ENCODE measurements around the gene CPM.

The CPM gene

GRCh38 chr12:68932128-68932960 lies 627 bp downstream of the CPM start:
- H3K4me2 ChIP-seq (ENCODE audit: low read depth, low read length, poor library complexity, severe bottlenecking): no peak overlapping the region
- H3K79me2 ChIP-seq (ENCODE audit: insufficient read depth, low read length): no peaks in the 10 kb centered on the region
- H4K20me1 ChIP-seq (ENCODE audit: insufficient read depth, low read length, poor library complexity, severe bottlenecking): no peaks in the 10 kb centered on the region
- H3K36me3 ChIP-seq (ENCODE audit: insufficient read depth, low read length): no peaks in the 10 kb centered on the region
- H3K9me2 ChIP-seq (replicated peaks; ENCODE audit: low read depth, low read length): no peaks in the 10 kb centered on the region
- no peaks in the 10 kb centered on the region for H3K9me3 ChIP-seq (ENCODE audit: insufficient read depth, low read depth, low read length)
- H3K4me1 ChIP-seq (ENCODE audit: insufficient read depth, low read length, poor library complexity, severe bottlenecking): no peaks in the 10 kb centered on the region
- no peaks in the 10 kb centered on the region for H3F3A ChIP-seq (ENCODE audit: low read depth)
- no peak for TF ChIP-seq CTCF (conservative IDR thresholded peaks at IDR 0.05; ENCODE audit: low read length)
- TF ChIP-seq EZH2phosphoT487 (IDR thresholded peaks at IDR 0.05; ENCODE audit: borderline replicate concordance): no peak
- no peaks in the 10 kb centered on the region for H3K27me3 ChIP-seq (ENCODE audit: insufficient read depth, low read length, poor library complexity, severe bottlenecking)
- H2AFZ ChIP-seq (ENCODE audit: low read length): no peak overlapping the region
- no peak overlapping the region for H3K9ac ChIP-seq (ENCODE audit: low read depth, low read length, poor library complexity, severe bottlenecking)
- H3K4me3 ChIP-seq (ENCODE audit: low read length, poor library complexity, severe bottlenecking): no peak overlapping the region

DNA sequence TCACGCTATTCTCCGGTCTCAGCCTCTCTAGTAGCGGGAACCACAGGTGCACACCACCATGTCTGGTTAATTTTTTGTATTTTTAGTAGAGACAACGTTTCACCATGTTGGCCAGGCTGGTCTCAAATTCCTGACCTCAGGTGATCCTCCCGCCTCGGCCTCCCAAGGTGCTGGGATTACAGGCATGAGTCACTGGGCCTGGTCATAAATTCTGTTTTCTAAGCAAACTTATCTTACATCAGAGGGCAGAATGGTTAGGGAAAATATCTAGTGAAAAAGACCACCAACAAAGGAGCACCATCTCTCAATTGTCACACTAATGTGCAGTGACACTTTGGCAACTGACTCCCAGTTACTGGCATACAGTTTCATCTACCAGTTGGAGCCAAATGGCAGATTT lies 2.8 kb downstream of the CPM start:
- TF ChIP-seq EZH2phosphoT487 (IDR thresholded peaks at IDR 0.05; ENCODE audit: borderline replicate concordance) (no peak), CTCF (conservative IDR thresholded peaks at IDR 0.05; ENCODE audit: low read length) (no peak)
- no peak overlapping the region for H2AFZ ChIP-seq (ENCODE audit: low read length)
- H3K27me3 ChIP-seq (ENCODE audit: insufficient read depth, low read length, poor library complexity, severe bottlenecking): no peaks in the 10 kb centered on the region
- no peak overlapping the region for H3K9ac ChIP-seq (ENCODE audit: low read depth, low read length, poor library complexity, severe bottlenecking)
- H3K79me2 ChIP-seq (ENCODE audit: insufficient read depth, low read length): no peaks in the 10 kb centered on the region
- no peak overlapping the region for H3K4me2 ChIP-seq (ENCODE audit: low read depth, low read length, poor library complexity, severe bottlenecking)
- H3K36me3 ChIP-seq (ENCODE audit: insufficient read depth, low read length): no peaks in the 10 kb centered on the region
- no peaks in the 10 kb centered on the region for H4K20me1 ChIP-seq (ENCODE audit: insufficient read depth, low read length, poor library complexity, severe bottlenecking)
- H3K4me3 ChIP-seq (ENCODE audit: low read length, poor library complexity, severe bottlenecking): no peak overlapping the region
- no peaks in the 10 kb centered on the region for H3F3A ChIP-seq (ENCODE audit: low read depth)
- no peaks in the 10 kb centered on the region for H3K4me1 ChIP-seq (ENCODE audit: insufficient read depth, low read length, poor library complexity, severe bottlenecking)
- no peaks in the 10 kb centered on the region for H3K9me3 ChIP-seq (ENCODE audit: insufficient read depth, low read depth, low read length)
- H3K9me2 ChIP-seq (replicated peaks; ENCODE audit: low read depth, low read length): no peaks in the 10 kb centered on the region

DNA sequence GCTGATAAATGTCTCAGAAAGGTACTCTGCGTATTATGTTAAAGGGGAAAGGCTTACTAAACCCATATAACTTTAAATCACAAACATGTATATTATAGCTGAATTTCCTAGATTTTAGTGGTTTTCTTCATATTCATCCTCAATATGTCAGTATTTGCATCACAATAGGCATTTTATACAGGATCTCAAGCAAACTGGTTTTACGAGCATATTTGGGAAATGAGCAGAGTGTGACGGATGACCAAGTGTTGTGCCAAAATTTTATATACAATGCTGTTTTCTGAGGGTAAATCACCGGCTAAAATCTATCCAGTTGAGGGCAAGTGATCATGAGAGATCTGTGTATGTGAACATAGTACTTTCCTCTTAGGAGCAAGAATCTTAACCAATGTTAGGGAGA lies 8.4 kb downstream of the CPM start:
- Histone ChIP-seq H3K9me2 (replicated peaks; ENCODE audit: low read depth, low read length) (no peaks in the 10 kb centered on the region), H4K20me1 (ENCODE audit: insufficient read depth, low read length, poor library complexity, severe bottlenecking) (no peaks in the 10 kb centered on the region), H3K9me3 (ENCODE audit: insufficient read depth, low read depth, low read length) (no peaks in the 10 kb centered on the region), H3F3A (ENCODE audit: low read depth) (no peaks in the 10 kb centered on the region), H3K79me2 (ENCODE audit: insufficient read depth, low read length) (no peaks in the 10 kb centered on the region), H3K27me3 (ENCODE audit: insufficient read depth, low read length, poor library complexity, severe bottlenecking) (no peaks in the 10 kb centered on the region), H3K4me1 (ENCODE audit: insufficient read depth, low read length, poor library complexity, severe bottlenecking) (no peaks in the 10 kb centered on the region), H2AFZ (ENCODE audit: low read length) (no peak overlapping the region), H3K4me3 (ENCODE audit: low read length, poor library complexity, severe bottlenecking) (no peak overlapping the region), H3K4me2 (ENCODE audit: low read depth, low read length, poor library complexity, severe bottlenecking) (no peak overlapping the region), H3K36me3 (ENCODE audit: insufficient read depth, low read length) (no peaks in the 10 kb centered on the region), H3K9ac (ENCODE audit: low read depth, low read length, poor library complexity, severe bottlenecking) (no peak overlapping the region)
- TF ChIP-seq EZH2phosphoT487 (IDR thresholded peaks at IDR 0.05; ENCODE audit: borderline replicate concordance) (no peak), CTCF (conservative IDR thresholded peaks at IDR 0.05; ENCODE audit: low read length) (no peak)

All from Loucy (cell line).